NOMO-1 treated with DMSO at 0.1 percent for 48 hours (cell line): ENCODE measurements around the gene NUP42.
"Not testable (repeated sequence)": the region's sequence is repeated elsewhere in the genome, so short reads cannot be mapped to it uniquely, and the experiment has no call there.

Experiments
- DNase-seq: peaks from one replicate; lab custom pipeline; 2025; ENCODE audit not compliant: unreplicated experiment; lab: John Stamatoyannopoulos, UW

The NUP42 gene

DNA sequence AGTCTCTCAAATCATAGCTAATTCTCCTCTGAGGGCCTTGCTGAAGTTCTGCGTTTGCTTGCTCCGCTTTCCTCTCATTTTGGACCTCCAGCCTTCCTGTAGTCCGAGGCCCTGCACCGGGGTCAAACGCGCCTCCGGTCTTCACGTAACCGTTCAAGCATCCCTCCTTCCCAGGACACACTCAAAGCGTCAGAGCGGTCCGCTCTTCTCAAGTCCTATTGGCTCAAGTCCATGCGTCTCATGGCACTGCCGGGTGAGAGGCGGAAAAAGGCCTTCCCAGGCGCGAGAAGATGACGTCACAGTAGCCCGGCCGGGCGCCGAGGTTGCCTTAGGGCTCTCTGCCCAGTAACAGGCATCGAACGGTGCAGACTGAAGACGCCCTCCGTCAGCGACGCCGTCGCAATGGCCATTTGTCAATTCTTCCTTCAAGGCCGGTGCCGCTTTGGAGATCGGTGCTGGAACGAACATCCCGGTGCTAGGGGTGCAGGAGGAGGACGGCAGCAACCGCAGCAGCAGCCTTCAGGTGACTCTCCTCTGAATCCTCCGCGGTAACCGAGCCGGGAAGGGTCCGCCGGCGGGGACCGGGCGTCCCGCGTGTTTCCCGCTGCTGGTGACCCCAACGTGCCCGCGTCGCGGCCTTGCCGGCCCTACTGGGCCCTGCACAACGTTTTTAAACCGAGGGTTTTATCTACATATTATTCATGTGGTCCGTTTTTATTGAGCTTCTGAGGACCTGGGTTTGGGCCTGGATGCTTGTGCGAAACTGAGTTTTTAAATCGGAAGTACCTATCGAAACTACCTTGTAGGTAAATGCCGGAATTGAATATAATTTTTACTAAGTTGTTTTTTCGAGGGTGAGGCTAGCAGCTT lies at the start of gene NUP42:
Gene NUP42, plus strand, starts transcription at position 365 of the 870 bp plus-strand sequence. Its CDS starts 38 bp downstream, at position 403.
- peak; percentile 99 for DNase-seq

- DNase-seq: no peak
Measured at GRCh38 chr7:23133797-23134196, 48.1 kb upstream of the NUP42 start.

GRCh38 chr7:23135755-23136154 lies 46.1 kb upstream of the NUP42 start:
- DNase-seq: no peak

DNA sequence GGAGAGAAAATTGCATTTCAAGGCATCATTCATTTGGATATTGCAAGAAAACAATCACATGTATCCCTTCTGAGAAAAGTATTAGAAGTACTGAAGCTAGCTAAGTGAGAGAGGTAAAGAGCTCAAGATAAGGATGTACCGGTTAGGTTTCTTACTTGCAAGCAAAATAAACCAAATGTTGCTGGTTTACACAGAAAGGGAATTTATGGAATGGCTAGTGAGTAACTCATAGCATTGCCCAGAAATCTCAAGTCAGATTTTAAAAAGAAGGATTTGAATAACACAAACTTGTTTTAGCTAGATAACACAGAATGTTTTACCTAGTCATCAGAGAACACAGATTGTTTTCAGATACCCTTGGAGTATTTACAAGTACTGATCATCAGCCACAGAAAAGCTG lies 45.6 kb upstream of the NUP42 start:
- no peak for DNase-seq

DNA sequence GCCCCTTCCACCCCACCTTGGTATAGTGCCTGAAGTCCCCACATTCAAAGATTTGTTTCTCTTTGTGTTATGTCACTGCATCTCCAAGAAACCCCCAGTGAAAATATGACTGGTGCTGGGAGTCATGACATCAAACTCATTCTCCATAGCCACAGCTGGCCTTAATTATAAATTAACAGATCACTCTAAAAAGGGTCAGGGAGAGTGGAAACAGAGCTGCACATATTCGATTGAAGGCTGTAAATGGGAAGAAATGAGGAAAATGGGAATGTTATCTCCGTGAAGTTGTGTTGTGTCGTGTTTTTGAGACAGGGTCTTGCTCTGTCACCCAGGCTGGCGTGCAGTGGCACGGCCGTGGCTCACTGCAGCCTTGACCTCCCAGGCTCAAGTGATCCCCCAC lies 24.2 kb upstream of the NUP42 start:
- DNase-seq: no peak

GRCh38 chr7:23158546-23158945 lies 23.3 kb upstream of the NUP42 start:
- DNase-seq: no peak

DNA sequence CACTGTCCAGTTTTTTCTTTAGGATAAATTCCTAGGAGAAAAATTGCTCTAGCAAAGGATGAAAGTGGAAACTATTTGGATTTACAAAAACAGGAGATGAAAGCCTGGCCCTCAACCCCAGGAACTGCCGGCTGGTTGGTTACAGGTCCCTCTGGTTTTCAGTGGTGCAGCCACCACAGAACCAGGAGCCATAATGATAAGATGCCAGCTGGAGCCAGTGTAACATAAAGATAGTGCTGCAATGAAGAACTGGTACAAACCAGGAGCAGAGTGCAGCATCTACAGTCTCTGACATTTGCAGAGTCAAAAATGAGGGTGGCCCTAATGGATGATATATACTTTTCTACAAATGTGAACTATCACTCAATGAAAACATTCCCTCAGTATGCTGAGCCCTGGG lies 20.4 kb upstream of the NUP42 start:
- no peak for DNase-seq

DNA sequence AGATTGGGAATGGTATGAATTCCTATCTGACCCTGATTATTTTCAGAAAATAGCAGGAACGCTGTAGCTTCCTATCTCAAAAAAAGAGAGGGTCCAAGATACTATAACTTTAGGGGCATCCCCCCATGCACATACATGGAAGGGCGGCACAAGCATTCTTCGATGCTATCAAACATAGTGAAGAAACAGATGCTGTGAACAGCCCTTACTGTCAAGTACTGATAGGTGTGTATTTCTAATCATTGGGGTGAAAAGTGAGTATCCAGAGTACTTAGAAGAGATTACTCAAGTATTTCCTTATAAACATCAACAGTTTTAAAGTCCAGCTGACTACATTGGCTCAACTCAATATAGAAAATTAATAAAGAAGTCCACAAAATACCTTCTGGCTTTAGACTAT lies 17.0 kb upstream of the NUP42 start:
- DNase-seq: no peak

DNA sequence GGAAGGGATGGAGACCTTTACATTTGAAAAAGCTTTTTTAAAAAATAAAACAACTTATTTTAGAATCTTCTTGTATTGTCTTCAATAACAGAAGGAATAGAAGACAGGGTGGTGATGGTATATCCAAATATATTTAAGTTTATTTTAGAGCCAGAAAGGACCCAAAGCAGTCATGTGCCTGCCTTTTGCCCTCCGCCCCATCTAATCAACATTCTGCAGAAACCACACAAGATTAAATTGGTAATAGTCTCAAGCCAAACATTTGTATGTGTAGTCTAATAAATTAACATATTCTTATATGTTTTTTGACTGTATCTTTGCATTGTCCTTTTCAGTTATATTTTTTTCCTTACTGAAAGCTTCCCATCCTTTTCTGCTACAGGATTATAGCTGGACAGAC lies 16.5 kb upstream of the NUP42 start:
- no peak for DNase-seq

GRCh38 chr7:23167691-23168090 lies 14.2 kb upstream of the NUP42 start:
- no peak for DNase-seq

DNA sequence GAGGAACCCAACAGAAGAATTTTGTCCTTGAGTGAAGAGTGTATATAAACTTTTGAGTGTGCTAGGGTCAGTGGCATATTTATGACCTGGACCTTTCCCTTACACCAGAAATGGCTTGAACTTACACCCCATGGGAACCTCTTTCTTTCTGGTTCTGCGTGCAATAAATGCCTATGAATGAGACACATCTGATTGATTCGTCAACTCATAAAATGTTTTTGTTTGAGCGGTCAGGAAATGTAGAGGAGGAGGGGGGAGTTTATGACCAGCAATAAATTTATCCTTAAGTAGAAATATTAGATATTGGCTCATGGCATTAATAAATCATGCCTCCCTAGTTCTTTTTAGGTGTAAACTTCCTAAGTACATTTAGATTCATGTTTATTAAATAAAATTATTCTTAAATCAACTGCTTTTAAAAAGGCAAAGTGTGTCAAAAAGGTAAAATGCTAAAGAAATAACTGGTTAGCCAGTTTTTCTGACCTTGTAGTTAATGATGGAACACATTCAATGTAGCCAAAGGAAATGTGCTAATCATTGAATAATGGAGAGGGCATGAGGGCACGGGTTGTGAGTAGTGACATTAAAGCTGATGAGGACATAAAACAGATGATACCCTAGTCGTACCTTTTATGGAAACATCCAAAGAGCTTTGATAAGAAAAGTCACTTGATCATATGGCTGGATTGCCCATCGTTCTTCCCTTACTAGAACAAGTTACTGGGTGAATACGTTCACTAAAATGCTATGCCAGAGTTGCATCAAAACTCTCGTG lies 13.6 kb upstream of the NUP42 start:
- DNase-seq: no peak

GRCh38 chr7:23175938-23176337 lies 5.9 kb upstream of the NUP42 start:
- DNase-seq: peak; percentile 87

DNA sequence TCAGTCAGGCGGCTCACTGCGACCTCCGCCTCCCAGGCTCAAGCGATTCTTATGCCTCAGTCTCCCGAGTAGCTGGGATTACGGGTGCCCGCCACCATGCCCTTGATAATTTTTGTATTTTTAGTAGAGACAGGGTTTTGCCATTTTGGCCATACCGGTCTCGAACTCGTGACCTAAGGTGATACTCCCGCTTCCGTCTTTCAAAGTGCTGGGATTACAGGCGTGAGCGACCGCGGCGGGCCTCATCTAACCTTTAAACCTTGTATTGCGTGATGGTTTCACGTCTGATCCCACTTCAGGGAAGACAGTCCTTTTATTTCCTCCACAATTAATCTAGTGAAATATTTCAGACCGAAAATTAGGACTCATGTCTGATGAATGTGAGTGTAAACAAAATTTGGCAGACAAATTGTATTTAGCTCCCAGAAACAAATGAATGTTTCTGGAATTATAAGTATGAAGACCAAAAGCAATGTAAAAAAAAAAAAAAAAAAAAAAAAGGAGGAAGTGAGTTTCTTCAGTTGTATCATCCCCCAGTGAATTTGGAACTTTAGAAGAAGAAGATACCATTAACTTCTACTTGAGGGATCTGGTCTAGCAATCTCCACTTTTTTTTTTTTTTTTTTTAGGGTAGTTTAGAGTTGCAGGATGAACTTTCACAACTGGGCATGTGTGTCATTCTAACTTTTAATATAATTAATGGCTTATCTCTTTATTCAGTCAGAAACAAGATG lies 1.6 kb downstream of the NUP42 start:
- peak; percentile 59 for DNase-seq

- no peak for DNase-seq
Measured at GRCh38 chr7:23184291-23184690, 2.4 kb downstream of the NUP42 start.

DNA sequence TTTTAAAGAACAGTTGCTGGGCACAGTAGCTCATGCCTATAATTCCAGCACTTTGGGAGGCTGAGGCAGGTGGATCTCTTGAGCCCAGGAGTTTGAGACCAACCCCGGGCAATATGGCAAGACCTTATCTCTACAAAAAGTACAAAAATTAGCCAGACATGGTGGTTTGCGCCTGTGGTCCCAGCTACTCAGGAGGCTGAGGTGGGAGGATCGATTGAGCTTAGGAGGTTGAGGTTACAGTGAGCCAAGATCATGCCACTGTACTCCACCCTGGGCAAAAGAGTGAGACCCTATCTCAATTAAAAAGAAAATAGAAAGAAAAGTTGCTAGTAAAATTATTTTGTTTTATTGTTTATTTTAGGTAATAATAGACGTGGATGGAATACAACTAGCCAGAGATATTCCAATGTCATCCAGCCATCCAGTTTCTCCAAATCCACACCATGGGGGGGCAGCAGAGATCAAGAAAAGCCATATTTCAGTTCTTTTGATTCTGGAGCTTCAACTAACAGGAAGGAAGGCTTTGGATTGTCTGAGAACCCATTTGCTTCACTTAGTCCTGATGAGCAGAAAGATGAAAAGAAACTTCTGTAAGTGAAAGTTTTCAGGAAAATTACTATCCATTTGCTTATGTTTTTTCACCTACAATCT lies 3.0 kb downstream of the NUP42 start:
- peak; percentile 32 for DNase-seq

DNA sequence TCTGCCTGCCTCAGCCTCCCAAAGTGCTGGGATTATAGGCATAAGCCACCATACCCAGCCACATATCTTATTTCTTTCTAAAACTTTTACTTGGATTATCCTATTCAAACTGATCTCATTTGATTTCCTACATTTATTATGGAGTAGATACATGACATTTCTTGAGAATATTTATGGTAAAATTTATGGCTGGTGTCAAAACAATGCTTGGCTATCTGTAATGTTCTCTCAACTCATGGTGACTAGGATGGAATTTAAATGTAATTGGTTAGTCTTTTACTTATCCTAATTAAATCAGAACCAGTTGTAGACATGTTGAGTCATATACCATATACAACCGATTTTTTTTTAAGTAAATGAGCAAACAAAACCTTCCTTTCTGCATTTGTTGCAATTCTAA lies 4.1 kb downstream of the NUP42 start:
- no peak for DNase-seq

GRCh38 chr7:23191022-23191421 lies 9.2 kb downstream of the NUP42 start:
- no peak for DNase-seq

DNA sequence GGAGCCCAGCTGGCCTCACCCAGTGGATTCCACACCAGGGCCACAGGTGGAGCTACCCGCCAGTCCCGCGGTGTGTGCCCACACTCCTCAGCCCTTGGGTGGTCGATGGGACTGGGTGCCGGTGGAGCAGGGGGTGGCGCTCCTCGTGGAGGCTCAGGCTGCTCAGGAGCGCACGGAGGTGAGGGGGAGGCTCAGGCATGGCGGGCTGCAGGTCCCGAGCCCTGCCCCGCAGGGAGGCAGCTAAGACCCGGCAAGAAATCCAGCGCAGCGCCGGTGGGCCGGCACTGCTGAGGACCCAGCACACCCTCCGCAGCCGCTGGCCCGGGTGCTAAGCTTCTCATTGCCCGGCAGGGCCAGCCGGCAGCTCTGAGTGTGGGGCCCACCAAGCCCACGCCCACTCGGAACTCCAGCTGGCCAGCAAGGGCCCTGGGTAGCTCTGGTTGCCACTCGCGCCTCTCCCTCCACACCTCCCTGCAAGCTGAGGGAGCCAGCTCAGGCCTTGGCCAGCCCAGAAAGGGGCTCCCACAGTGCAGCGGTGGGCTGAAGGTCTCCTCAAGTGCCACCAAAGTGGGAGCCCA lies 11.9 kb downstream of the NUP42 start:
- DNase-seq: not testable (repeated sequence)

- DNase-seq: peak; percentile 0
Measured at GRCh38 chr7:23196306-23196705, 14.5 kb downstream of the NUP42 start.

DNA sequence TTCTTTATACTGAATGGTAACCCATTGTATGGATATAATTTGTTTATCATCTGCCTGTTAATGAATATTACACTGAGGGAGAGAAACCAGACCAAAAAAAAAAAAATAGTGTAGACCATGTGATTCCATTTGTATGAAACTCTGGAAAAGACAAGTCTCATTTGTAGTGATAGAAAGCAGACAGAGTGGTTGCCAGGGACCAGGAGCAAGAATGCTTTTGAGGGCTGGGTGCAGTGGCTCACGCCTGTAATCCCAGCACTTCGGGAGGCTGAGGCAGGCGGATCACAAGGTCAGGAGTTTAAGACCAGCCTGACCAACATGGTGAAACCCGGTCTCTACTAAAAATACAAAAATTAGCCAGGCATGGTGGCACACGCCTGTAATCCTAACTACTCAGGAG lies 15.9 kb downstream of the NUP42 start:
- not testable (repeated sequence) for DNase-seq

- no peak for DNase-seq
Measured at GRCh38 chr7:23200331-23200730, 18.5 kb downstream of the NUP42 start.
